ENCODE measurements around the gene RPUSD2.

Gene RPUSD2

GRCh38 chr15:40569129-40569953 is at the start of gene RPUSD2:
Gene RPUSD2, plus strand, starts transcription at chr15:40569299. Its CDS starts 39 bp downstream, at chr15:40569338.
- DNase-seq (ENCODE audit: low read depth): peak; percentile 94

GRCh38 chr15:40523611-40524010 is 45.5 kb upstream of the RPUSD2 start:
- DNase-seq (ENCODE audit: low read depth): no peak

- DNase-seq (ENCODE audit: low read depth): no peak
Measured at GRCh38 chr15:40525855-40526254, 43.2 kb upstream of the RPUSD2 start.

- no peak for DNase-seq (ENCODE audit: low read depth)
Measured at GRCh38 chr15:40528801-40529200, 40.3 kb upstream of the RPUSD2 start.

GRCh38 chr15:40533763-40534364 is 35.2 kb upstream of the RPUSD2 start:
- DNase-seq (ENCODE audit: low read depth): no peak

- DNase-seq (ENCODE audit: low read depth): no peak
Measured at GRCh38 chr15:40534371-40534770, 34.7 kb upstream of the RPUSD2 start.

- peak; percentile 68 for DNase-seq (ENCODE audit: low read depth)
Measured at GRCh38 chr15:40536501-40536900, 32.6 kb upstream of the RPUSD2 start.

- no peak for DNase-seq (ENCODE audit: low read depth)
Measured at GRCh38 chr15:40538976-40539375, 30.1 kb upstream of the RPUSD2 start.

- DNase-seq (ENCODE audit: low read depth): no peak
Measured at GRCh38 chr15:40543082-40543481, 26.0 kb upstream of the RPUSD2 start.

GRCh38 chr15:40543631-40544294 is 25.3 kb upstream of the RPUSD2 start:
- no peak for DNase-seq (ENCODE audit: low read depth)

- DNase-seq (ENCODE audit: low read depth): no peak
Measured at GRCh38 chr15:40545457-40545856, 23.6 kb upstream of the RPUSD2 start.

- no peak for DNase-seq (ENCODE audit: low read depth)
Measured at GRCh38 chr15:40548610-40549009, 20.5 kb upstream of the RPUSD2 start.

GRCh38 chr15:40549894-40550293 is 19.2 kb upstream of the RPUSD2 start:
- DNase-seq (ENCODE audit: low read depth): no peak

- DNase-seq (ENCODE audit: low read depth): no peak
Measured at GRCh38 chr15:40550341-40551037, 18.6 kb upstream of the RPUSD2 start.

- no peak for DNase-seq (ENCODE audit: low read depth)
Measured at GRCh38 chr15:40554161-40554525, 15.0 kb upstream of the RPUSD2 start.

GRCh38 chr15:40555876-40556275 is 13.2 kb upstream of the RPUSD2 start:
- no peak for DNase-seq (ENCODE audit: low read depth)

GRCh38 chr15:40558952-40559742 is 10.0 kb upstream of the RPUSD2 start:
- DNase-seq (ENCODE audit: low read depth): no peak

- DNase-seq (ENCODE audit: low read depth): no peak
Measured at GRCh38 chr15:40562691-40563090, 6.4 kb upstream of the RPUSD2 start.

GRCh38 chr15:40563426-40563825 is 5.7 kb upstream of the RPUSD2 start:
- no peak for DNase-seq (ENCODE audit: low read depth)

- DNase-seq (ENCODE audit: low read depth): peak; percentile 99
Measured at GRCh38 chr15:40564591-40565332, 4.3 kb upstream of the RPUSD2 start, which contains the start of gene CCDC32. Gene CCDC32, minus strand, starts transcription at chr15:40565042. Its CDS starts 2,027 bp downstream, at chr15:40563015.
